GM19438 (cell line): ENCODE data around the gene BEST2.

Source experiments
- ATAC-seq: cut with Tn5 transposase; IDR thresholded peaks from one replicate; pipeline ENCODE4 v1.9.1; 2021; ENCODE audit warnings: low read depth; ENCODE audit not compliant: unreplicated experiment

BEST2 gene

DNA sequence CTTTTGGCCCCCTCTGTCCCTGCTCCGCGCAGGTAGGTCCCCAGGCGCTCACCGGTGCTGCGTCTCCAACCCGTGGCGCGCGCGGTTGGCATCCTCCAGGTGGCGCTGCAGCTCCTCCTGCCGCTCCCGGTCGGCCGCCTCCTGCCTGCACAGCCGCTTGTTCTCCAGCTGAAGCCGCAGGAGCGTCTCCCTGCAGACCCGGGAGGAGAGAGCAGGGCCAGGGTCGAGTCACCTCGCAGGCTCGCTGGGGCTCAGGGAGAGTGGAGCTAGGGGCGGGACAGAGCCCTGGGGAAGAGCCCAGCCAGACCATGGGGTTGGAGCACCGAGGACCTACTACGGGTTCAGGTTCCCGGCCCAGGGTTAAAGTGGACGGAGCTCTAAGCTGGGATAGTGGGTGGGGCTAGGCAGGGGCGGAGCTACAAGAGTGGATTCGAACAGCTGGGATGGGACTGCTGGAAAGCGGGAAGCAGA lies 14.5 kb downstream of the BEST2 start:
- no peak for ATAC-seq

DNA sequence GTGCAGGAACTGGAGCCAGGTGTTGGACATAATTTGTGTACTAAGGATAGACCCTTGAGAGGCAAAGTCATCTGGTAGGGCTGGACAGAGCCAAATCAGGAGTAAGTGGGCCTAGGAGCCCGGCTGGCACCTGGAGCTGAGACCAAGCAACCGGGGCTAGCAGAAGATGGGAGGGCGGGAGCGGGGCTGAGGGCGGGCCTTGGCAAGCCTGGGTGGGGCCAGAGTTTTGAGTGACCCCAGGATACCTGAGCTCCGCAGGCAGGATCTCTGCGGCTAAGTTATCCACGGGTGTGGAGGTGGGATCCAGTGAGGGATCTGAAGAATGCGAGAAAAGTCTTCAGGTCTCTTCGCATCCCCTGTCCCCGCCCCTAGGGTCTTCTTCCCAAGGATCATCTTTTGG lies 15.6 kb downstream of the BEST2 start:
- no peak for ATAC-seq

DNA sequence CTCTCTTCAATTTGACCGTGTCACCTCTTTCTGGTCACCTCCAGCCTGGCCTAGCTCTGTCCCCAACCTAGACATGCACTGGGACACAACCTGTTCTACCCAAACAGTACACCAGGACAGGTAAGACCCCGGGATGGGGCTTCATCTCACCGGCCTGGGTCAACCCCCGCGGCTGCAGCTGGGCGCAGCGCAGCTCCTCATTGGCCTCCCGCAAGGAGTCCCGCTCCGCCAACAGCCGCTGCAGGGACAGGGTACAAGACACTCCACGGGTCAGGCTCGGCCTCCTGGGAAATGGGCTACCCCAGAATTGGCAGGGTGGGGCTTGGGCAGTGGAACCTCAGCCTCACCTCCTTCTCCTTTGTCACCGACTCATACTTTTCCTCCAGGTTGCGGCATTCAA lies 16.1 kb downstream of the BEST2 start:
- no peak for ATAC-seq

DNA sequence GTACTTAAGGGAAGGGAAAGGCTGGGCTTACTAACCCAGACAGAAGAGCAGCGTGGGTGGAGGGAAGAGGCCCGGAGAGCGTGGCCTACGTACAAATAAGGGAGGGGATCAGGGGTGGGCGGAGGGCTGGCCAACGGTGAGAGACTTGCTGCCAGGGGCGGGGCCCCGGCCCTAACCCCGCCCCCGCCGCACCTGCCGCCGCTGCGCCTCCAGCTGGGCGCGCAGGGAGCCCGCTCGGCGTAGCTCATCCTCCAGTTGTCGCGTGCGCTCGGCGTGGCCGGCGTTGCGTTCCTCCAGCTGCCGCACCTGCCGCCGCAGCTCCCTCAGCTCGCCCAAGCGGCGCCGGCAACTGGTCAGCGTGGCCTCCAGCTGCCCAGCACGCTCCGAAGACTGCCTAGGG lies 18.1 kb downstream of the BEST2 start:
- ATAC-seq = no peak

- ATAC-seq = no peak
These were observed 19.3 kb downstream of the BEST2 start for GRCh38 chr19:12770922-12771321.

GRCh38 chr19:12772323-12772722 lies 20.7 kb downstream of the BEST2 start:
- ATAC-seq = no peak

DNA sequence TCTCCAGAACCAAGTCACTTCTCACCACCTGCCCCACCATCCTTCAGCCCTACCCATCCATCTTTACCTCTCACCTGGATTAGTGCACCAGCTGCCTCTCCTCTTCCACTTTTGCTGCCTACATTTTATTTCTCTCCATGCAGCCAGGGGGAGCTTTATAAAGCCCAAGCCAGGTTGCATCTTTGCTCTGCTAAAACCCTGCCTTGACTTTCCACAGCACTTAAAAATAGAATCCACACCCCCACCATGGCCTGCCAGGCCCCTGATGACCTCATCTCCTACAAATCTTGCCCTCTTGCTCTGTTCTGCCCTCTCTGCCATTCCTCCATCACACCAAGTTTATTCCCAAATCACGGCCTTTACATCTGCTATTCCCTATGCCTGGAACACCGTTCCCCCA lies 22.0 kb downstream of the BEST2 start:
- ATAC-seq = no peak

GRCh38 chr19:12774588-12775555 lies 23.3 kb downstream of the BEST2 start, which contains the start of gene HOOK2:
Gene HOOK2 (minus strand): TSS chr19:12775552. CDS start chr19:12775449, 103 bp downstream.
- ATAC-seq = no peak

- no peak for ATAC-seq
These were observed 25.8 kb downstream of the BEST2 start for GRCh38 chr19:12777217-12778016.

DNA sequence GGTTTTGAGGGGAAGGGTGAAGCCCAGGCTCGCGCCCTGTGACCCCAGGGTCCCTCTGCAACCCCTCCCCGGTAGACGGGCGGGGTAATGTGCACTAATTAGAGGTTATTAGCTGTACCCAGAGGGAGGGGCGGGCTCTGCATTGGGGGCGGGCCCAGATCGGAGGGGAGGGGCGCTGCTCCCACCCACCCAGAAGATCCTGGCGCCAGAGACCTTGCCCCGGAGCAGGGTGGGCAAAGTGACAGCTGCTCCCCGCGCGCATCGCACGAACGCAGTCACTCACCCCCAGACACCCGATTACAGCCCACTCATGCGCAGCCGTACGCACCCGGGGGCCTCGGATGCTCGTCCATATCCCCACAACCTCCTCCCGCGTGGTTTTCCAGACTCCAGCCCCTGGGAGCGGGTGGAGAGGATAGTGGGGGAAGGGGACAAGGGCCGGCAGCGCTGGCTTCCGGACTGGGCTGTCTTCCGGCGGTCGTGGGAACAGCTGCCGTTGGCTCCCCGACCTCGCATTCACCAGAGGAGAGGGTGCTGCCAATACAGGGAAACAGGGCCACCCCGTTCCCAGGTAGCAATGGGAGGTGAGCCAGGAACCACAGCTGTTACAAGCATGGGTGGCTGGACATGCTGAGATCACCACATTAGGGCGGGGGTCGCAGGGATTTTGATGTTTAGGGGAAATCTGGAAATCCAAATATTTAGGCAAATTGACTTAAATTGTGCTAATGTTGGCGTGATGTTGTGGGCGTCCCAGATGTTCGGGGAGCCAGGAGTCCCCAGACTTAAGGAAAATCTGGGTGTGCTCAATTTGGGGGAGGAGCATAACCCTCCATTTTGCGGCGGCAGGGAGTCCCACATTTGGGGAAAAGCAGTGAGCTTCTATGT lies 26.7 kb downstream of the BEST2 start:
- no peak for ATAC-seq

- no peak for ATAC-seq
These were observed 27.2 kb downstream of the BEST2 start for GRCh38 chr19:12778905-12779161.

GRCh38 chr19:12779162-12779993 lies 27.8 kb downstream of the BEST2 start:
- ATAC-seq = no peak

DNA sequence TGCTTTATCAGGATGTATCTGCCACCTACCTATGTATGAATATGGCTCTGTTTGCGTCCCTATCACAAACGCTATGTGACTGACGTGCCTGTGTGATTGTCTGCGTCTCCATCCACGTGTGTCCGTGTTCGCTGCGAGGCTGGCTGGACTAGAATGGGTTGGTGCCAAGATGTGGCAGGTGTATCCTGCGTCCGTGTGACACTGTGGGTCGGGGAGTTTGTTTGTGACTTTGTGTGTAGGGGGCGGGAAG lies 30.5 kb downstream of the BEST2 start:
- ATAC-seq = no peak

DNA sequence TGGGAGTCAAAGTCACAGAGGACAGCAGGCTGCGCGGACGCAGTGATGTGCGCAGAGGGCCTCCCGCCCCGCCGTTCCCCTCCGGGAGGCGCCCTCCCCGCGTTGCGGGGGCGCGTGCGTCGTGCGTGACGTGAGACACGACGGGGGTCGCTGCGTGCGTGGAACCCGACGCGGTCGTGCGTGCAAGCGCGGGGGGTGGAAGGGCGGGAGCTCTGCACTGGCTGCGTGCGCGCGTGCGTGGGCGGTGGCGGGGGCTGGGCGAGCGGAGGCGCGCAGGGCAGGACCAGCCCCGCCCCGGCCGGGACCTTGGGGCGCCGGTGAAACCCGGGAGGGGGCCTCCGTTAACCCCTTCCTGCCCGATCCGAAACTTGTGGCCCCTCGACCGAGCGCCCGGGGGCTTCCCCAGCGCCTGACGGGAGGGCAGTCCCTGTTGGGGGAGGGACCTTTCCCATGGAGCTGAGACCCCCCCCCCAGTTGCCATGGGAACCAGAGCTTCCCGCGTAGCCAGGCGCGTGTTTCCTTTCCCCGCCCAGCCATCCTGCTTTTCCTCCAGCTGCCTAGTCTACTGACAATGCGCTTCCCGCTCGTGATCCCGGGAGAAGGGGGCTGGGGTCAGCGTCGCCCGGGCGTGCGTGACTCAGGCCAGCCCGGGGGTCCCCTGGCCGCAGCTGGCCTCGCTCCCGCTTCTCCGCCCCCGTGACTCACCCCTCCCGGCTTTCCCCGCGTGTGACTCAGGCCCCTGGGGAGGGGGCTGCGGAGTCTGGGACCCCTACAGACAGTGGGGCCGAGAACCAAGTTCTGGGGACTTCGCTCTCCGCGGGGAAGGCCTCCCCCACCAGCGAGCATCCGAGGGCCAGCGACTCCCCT lies 31.1 kb downstream of the BEST2 start:
- ATAC-seq = peak; percentile 40

DNA sequence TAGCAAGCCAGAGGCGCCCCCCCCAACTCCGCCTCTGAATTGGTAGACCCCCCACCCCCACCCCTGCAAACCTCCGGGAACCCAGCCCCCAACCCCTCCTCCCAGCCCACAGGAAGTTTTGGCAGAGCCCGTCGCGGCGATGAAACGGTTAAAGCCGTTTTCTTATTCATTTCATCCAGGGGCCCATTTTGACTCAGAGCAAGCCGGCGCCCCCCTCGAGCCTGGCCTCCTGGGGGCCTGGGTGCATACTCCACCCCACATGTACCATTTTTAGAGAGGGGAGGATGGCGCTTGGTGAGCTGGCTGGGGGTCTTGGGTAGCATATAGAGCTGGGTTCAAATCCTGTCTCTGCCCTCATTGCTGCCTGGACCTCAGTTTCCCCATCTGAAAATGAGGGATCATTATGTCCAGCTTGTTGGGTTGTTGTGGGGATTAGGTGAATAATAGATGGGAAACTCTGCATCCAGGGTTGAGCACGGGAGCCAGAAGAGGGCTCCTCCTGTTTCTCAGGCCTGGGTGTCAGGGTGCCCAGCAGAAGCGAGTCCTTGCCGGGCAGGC lies 31.8 kb downstream of the BEST2 start:
- ATAC-seq = no peak

DNA sequence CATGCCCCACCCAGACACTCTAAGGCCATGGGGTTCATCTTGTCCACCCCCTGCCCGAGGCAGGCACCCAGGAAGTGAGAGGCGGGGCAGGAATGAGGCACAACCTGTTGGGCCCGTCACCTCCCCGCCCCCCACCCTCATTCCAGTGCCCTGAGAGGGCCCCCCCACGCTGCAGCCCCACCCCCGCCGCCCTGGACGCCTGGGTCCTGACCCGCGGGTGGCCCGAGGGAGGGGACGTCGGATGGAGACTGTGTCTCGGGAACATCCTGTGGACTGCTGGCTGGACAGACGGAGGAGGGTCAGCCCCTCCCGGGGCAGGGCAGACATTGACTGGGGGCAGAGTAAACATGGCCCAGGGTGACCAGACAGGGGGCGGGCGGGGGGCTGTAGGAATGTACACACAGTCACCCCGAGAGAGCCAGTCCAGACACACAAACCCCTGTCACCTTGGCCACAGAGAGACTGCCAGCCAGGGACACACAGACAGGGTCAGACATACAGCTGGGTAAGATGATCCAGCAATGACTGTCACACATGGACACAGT lies 32.3 kb downstream of the BEST2 start:
- ATAC-seq = no peak

DNA sequence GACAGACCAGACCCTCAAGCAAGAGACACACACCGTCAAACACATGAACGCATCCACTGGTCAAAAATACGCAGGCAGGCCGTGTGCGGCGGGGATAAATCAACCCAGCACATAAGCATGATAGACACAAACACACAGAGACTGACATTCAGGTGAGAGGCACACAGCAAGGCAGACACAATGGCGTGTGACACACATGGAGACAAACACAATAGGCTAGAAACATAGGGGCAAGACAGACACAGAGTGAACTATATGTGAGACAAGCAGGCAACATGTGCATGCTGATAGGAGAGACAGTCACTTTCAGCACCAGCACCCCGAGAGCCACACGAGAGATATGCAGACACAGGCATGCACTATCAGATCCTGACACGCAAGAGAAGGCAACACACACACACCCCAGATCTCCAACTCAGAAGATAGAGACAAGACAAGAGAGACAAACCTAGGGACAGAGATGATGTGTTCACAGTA lies 32.8 kb downstream of the BEST2 start:
- ATAC-seq = no peak

DNA sequence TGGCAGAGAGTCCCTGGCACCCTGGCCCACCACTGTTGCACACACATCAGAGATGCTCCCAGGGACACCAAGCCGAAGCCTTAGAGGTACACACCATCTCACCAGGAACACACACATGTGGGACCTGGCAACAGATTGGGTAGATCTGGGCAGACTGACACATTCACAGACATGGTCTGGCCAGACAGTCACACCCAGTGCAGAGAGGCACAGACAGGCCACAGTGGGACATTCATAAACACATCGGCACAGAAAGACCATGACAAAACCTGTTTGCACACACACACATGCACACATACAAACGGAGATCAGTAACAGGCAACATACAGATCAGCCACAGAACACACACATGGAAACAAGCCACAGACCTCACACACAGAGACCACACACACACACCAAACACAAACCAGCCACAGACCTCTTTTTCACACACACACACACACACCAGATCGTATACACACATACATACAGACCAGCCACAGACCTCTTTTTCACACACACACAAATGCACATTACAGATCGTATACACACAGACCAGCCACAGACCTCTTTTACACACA lies 33.4 kb downstream of the BEST2 start:
- ATAC-seq = no peak
